Raji (cell line): ENCODE data around the gene DBNL.
A peak's percentile ranks its signal among the peaks of the same experiment; 100 is the strongest.

ENCODE experiments used
- POLR2A ChIP-seq: IDR thresholded peaks from 2 replicates; pipeline ENCODE4 v1.6.1; 2011; ENCODE audit warnings: low read depth, low read length, control low read depth; ENCODE audit not compliant: insufficient read depth

The DBNL gene

DNA sequence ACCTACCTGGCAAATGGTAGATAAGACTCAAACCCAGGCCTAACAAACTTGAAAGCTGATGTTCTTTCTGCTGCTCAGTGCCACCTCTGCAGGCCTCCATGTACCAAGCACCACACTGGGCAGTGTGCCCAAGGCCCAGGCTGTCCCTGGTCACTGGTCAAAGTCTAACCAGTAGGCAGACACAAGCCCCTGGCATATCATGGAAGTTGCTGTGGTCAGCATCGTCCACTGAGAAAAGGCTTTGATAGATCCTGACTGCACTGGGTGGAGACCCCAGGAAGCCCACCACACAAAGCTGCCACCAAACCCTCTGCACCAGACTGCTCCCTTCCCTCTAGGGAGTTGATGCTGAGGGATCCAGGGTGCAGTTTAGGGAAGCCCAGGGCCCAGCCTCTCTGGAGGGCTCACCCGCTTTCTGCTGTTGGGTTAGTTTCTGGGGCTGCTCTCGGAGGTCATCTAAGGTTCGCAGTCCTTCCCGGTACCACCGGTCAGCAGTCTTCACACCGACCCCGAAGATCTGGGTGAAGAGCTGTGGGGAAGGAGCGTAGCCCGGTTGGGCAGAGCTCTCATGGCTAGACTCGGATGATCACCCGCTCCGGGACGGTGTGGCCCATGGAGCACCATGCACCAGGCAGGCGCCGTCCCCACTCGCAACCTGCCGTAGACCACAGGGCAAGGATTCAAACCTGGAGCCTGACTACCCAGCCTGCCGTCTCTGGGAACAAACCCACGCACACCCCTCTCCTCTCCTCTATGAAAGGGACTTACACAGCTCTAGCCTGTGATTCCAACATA, 31.8 kb downstream of the DBNL start:
- TF ChIP-seq POLR2A = no peak

DNA sequence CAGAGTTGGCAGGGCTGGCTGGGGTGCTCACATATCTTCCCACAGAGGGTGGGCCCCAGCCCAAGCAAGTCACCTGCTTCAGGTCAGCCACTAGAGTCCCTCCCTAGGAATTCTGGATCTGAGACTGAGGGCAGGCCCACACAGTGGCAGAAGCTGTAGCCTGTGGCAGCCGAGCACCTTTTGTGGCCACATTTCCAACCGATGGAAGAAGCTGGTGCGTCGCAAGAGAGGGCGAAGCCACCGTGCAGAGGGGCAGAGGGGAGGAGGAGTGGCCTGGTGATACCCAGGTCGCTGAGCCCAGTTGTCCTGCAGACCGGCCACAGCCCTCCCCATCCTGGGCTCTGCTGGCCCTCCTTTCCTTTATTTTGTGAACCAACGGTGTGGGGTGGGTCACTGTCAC, 32.6 kb downstream of the DBNL start:
- no peak for TF ChIP-seq POLR2A

DNA sequence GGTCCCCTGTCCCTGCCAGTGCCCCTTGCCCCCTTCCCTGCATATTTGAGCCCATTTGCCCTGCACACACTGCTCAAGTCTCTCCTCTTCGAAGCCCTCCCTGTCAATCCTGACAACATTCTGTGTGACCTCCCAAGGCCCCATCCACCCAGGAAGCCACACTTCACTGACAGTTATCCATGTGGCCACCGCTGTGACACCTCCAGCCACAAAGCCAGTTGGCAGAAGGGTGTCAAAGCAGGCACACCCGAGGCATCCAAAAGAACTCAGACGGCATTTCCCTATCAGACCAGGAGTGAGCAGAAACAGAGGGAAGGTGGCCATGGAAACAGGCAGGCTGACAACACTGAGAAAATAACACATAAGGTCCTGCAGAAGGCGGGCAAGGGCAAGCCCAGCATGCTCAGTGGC, 33.2 kb downstream of the DBNL start:
- no peak for TF ChIP-seq POLR2A

DNA sequence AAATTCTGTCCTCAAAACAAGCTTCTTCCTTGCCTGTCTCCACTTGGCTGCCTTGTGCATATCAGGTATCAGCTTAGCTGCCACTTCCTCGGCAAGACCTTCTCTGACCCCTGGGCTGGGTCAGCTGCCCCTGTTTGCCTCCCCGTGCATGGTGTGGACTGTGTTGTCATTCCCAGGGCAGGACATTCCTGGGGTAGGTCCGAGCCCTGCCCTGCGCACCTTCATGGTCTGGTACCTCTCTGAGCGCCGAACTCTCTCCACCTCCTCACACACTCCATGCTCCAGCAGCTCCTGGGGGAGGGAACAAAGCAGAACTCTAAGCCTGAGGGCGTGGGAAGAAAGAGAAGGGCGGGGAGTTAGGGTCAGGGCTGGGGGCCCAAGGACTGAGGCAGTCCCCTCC, 34.0 kb downstream of the DBNL start:
- no peak for TF ChIP-seq POLR2A

DNA sequence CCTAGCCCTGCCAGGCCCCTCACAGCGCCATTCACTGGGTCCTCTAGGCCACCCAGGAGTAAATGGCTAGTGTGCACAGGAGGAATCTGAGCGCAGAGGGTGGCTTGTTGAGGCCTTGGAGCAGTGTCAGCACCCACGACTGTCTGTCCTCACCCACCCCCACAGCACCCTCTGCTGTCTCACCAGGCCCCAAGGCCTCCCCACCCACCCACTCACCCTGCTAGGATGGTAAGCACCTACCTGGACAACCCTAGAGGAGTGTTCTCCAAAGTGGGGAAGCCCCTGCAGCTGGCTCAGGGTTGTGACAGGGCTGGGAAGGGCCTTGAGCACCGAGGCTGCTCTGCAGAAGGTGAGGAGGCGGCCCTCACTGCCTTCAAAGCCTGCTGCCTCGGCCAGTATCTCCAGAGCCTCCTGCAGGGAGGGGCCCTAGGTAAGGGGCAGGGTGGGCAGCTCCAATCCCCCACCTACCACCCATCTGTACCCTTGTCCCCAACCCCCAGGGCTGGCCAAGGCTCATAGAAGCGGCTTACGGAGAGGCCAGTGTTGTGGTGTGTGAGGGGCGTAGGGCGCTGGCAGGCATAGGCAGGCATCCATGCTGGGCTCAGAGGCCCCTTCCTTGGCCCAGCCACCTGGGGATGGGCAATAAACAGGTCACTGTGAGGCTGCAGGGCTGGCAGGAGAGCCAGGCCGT, 35.0 kb downstream of the DBNL start:
- no peak for TF ChIP-seq POLR2A

DNA sequence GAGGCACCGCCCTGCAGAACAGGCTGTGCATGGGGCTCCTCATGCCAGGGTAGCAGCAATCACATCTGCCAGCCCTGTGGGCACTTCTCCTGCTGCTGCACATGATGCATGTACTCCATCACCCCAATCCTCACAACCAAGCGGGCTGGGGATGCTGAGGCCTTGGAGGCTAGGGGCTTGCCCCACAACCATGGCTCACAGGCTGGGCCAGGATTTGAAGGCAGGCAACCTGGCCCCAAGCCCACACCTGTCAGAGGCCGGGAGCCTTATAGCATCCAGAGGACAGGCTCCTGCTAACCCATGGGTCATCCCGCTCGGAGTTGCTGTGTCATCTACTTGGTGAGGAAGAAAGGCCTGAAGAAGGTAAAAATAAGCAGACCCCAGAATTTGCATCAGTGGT, 35.6 kb downstream of the DBNL start:
- TF ChIP-seq POLR2A = no peak

DNA sequence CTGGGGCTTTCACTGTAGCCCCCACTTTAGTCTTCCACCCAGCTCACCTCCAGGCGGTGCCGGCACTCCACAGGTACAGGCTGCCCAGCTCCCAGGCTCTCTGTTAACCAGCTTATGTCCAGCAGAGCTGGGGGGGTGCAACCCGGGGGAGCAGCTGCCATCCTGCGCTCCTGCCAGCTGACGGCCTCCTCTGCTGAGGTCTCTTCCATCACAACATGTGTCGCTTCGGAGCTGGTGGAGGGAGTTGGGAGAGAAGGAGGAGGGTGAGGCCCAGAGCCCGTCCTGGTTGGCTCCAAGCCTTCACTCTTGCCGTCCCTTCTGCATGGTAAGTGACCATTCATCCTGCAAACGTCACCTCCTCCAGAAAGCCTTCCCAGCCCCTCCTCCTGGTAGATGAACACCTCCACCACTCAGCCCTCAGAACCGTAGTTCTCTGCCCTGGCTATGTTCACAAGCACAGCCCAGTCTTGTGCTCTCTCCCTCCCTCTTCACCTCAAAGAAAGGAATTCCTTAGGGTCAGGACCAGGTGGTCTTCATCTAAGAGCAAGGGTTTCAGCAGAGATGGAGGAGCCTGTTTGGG, 36.3 kb downstream of the DBNL start:
- no peak for TF ChIP-seq POLR2A

DNA sequence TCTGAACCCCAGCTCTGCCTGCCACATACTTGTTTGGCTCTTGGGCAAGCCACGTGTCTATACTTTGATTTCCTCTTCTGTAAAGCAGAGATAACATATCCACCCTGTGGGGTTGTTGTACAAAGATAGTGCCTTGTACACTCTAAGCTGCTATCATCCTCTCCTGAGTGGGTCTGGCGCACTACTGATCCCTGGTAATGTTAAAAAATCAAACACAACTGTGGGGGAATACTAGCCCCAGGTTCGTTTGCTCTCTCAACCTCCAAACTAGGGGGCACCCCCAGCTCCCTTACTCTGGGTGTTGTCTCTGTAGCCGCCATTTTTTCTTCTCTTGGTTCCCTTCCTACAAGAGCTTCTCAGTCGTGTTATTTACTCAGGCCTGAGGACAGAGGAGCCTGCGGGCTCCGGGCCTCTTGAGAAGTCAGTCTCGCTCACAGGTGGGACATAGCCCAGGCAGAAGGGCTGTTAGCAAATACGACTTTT, 36.8 kb downstream of the DBNL start:
- peak; percentile 29 for TF ChIP-seq POLR2A

DNA sequence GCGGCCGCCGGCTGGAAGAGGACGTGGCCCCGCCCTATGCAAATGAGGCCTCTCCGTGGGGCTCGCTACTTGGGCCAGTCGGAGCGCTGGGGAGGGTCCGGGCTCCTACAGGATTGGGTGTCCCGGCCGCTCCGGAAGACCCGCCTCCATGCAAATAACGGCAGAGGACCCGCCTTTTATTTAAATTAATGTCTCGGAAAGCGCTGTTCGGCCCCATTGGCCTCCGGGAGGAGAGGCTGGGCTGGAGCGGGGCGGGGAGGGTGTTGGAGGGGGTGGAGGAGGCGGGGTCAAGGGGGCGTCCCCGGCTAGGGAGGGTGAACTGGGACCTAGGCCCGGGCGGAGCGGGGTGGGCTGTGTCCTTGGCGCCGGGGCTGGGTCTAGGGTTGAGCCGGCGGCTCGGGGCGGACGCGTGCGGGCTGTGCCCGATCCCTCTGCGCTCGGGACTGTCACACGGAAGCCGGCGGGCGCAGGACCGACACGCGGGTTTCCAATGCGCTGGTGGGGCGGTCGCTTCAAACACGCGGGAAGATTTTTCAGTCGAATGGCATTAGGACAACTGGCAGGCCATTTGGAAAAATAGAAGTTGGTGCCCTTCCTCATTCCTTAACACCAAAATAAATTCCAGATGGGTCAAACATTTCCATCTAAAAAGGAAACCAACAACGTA, 38.2 kb downstream of the DBNL start:
- peak; percentile 47 for TF ChIP-seq POLR2A

DNA sequence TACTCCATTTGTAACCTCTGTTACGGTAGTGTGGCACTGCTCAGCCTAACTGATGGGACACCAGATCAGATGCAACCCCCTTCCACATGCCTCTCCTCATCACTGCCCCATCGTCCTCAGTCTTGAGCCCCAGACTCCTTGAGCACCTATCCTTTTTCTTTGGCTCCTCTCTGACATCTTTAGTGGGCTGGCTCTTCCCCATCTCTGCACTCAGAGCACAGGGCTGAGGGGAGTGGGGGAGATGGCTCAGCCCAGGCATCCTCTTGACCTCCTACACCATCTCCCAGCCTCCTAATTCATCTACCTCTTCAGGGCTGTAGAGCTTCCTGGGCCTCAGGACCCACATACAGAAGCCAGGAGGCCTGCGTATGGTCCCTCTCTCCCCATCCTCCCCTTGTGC, 39.3 kb downstream of the DBNL start:
- TF ChIP-seq POLR2A = no peak

DNA sequence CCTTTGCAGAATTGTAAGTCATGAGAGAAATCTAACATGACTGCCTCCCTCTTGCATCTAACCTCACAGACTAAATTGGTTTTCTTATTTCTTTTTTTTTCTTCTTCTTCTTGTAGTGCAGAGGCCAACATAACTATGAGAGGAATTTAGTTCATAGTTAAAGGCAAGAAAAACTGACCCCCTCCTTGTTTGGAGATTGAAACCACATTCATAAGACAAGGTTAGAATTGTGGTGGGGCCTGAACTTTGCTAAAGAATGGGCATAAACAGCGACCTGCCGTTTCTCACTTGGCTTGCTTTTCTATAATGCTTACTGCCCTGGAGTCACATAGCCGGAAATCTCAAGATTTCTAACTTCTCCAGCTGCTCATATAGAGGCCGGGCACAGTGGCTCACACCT, 40.2 kb downstream of the DBNL start:
- no peak for TF ChIP-seq POLR2A

DNA sequence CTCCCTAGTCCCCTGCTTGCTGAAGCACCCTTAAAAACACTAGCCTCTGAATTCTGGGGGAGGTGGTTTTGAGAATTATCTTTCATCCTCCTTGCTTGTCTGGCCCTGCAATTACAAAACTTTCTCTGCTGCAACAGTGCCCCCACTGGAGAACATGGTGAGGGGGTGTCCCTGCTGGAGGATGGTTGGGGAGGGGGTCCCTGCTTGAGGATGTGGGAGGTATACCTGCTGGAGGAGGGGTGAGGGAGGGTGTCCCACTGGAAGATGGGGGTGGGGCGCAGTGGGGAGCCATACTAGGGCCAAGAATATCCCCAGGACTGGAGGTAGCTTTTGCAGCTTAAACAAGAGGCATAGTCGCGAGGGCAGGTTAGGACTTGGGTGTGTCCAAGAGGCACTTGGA, 41.0 kb downstream of the DBNL start:
- TF ChIP-seq POLR2A = no peak

DNA sequence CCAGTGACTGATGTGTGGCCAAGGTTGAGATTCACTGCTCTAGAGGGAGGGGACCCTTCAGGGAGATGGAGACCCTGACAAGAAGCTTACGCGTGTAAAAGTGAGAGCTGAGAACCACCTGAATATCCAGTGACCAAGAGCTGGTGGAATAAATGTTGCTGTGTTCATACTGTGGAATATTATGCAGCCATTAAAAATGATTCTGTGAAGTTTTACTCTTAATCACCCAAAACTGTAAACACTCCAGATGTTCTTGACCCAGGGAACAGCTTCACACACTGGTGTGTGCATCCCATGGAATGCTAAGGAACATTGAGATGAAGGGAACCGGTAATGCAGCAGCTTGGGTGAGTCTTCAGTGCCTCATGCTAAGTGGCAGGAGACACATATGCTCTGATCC, 42.1 kb downstream of the DBNL start:
- TF ChIP-seq POLR2A = no peak

DNA sequence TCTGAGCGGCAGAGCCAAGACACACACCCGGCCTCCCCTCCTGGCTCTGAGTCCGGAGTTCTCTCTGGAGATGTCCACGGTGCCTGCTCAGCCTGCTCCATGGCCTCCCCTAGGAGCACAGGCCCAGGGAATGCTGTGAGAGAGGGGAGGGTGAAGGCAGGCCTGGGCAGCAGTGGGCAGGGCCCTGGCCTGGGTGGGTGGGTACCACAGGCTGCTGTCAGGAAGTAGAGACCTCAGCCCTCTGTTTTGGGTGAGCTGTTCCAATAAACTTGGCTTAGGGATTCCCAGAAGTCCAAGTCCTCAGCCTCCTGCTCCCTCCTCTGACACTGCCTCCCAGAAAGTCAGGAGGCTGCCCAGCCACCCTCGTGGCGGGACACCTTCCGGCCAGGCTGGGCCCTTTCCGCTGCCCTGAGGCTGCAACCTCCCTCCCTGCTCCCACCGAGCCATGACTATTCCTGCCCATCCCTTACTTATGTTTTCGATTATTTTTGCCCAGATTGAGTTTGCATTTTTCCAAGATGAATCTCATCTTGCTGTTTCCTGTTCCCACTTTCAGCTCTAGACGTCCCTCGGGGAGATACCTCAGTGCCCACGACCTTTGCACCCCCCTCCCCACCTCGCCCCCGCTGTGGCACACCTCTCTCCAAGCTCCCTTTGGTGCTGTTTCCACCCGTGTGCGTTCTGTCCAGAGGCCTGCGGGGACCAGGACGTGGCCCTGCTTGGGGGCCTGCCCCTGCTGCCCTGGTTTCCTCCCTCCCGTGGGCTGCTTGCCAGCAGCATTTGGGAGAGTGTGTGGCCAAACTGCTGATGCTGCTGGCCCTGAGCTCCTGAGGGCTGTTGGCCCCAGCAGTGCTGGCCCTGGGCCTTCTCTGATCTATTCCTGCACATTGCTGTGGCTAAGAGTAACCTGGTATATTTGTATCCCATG, 43.7 kb downstream of the DBNL start:
- no peak for TF ChIP-seq POLR2A
